BJ (cell line): Measurements from ENCODE around the gene ZNF500. TPM values are rescaled to one million over a fixed set of nuclear protein-coding genes. Genes with fewer than 3 reads are reported as not detected.

Experiments
- CTCF ChIA-PET: fragments of 350-600 bp; formaldehyde crosslinking; extraction: SDS; loops from one replicate; lab custom pipeline; 2021; ENCODE audit warnings: antibody characterized with exemption, inconsistent platforms; lab: Yijun Ruan, JAX
- POLR2A ChIA-PET: fragments of 300-600 bp; sonication (Branson Sonifier 250); formaldehyde crosslinking; extraction: SDS; loops from one replicate; lab custom pipeline; 2021; ENCODE audit warnings: antibody characterized with exemption; lab: Charles Lee
- DNase-seq: peaks from one replicate; pipeline ENCODE4 v3.0.0-alpha.2; 2011; ENCODE audit warnings: low read depth
- H3K27me3 ChIP-seq: 2 replicates; pipeline ENCODE4 v1.6.0; 2011; ENCODE audit warnings: low read length; ENCODE audit not compliant: control insufficient read depth, insufficient read depth
- H3K36me3 ChIP-seq: 2 replicates; pipeline ENCODE4 v1.5.1; 2011; ENCODE audit warnings: low read length; ENCODE audit not compliant: control insufficient read depth, insufficient read depth
- H3K4me3 ChIP-seq: 2 replicates; pipeline ENCODE4 v1.5.1; 2011; ENCODE audit warnings: low read depth, mild to moderate bottlenecking, control low read depth, low read length
- polyA plus RNA-seq: library from polyadenylated mRNA; depleted of rRNA; stranded (reverse); fragments of >200 nt; gene quantifications from 2 replicates; pipeline ENCODE4 v1.2.3, GENCODE V29; 2011
- TF ChIP-seq, protein P1 (sequence below): IDR thresholded peaks from 2 replicates; pipeline ENCODE4 v1.5.1; 2011; ENCODE audit warnings: low read depth, mild to moderate bottlenecking, control low read depth, inconsistent platforms, low read length, moderate library complexity; ENCODE audit not compliant: insufficient read depth

Gene ZNF500
- polyA plus RNA-seq, 1 experiment: 6.5 TPM

DNA sequence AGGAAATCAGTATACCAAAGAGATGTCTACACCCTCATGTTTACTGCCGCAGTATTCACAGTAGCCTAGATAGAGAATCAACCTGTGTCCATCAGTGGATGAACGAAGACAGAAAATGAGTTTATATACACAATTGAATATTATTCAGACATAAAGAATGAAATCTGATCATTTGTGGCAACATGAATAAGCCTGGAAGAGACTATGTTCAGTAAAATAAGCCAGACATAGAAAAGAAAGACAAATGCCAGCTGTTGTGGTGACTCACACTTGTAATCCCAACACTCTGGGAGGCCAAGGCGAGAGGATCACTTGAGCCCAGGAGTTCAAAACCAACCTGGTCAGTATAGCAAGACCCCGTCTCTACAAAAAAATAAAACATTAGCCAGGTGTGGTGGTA lies 57.5 kb downstream of the ZNF500 start:
- POLR2A ChIA-PET: no interaction called here
- H3K36me3 ChIP-seq: peaks cover 14% of the 10 kb centered on the region
- no peaks in the 10 kb centered on the region for H3K27me3 ChIP-seq
- TF ChIP-seq, protein P1, sequence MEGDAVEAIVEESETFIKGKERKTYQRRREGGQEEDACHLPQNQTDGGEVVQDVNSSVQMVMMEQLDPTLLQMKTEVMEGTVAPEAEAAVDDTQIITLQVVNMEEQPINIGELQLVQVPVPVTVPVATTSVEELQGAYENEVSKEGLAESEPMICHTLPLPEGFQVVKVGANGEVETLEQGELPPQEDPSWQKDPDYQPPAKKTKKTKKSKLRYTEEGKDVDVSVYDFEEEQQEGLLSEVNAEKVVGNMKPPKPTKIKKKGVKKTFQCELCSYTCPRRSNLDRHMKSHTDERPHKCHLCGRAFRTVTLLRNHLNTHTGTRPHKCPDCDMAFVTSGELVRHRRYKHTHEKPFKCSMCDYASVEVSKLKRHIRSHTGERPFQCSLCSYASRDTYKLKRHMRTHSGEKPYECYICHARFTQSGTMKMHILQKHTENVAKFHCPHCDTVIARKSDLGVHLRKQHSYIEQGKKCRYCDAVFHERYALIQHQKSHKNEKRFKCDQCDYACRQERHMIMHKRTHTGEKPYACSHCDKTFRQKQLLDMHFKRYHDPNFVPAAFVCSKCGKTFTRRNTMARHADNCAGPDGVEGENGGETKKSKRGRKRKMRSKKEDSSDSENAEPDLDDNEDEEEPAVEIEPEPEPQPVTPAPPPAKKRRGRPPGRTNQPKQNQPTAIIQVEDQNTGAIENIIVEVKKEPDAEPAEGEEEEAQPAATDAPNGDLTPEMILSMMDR: no peak
- no peak for DNase-seq
- CTCF ChIA-PET: no interaction called here
- no peak overlapping the region for H3K4me3 ChIP-seq

DNA sequence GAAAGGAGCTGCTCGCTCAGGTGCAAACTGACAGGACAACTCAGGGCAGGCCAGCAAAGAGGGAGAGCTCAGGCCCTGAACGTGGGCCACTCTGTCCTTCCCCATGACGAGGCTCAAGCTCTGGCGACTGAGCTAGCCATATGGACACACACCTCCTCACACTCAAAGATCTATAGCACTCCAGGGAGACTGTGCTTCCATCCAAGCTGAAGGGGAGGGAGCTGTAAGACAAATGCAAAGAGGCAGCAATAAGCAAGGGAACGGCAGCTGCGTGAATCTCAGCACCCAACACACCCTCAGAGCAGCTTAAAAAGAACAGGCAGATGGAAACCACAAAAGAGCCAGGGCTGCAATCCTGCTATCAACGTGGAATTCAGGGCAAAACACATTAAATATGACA lies 60.1 kb downstream of the ZNF500 start:
- Histone ChIP-seq H3K27me3 (no peaks in the 10 kb centered on the region), H3K36me3 (peaks cover 14% of the 10 kb centered on the region), H3K4me3 (no peak overlapping the region)
- TF ChIP-seq, protein P1: no peak
- DNase-seq: no peak
- ChIA-PET POLR2A (no interaction called here), CTCF (no interaction called here)

DNA sequence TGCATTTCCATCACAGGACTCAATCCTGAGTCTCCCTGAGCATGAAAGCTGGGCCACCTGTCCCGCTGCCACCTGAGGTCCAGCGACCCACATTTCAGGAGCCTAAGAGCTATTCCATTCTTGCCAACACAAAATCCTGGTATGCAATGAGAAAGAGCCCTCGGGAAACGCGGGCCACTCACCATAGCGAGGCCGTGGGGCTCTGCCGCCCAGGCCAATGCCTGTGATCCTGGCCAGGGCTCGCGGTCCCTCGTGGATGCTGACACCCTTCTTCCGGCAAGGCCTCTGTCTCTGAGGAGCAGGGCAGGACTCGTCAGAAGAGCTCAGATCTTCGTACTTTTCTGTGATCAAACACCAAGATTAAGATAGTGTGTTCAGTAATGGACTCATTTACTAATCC lies 62.0 kb downstream of the ZNF500 start:
- Histone ChIP-seq H3K27me3 (no peaks in the 10 kb centered on the region), H3K36me3 (peaks cover 25% of the 10 kb centered on the region), H3K4me3 (no peak overlapping the region)
- ChIA-PET CTCF (interaction anchor here (1.2 kb wide), 1 partner anchor 251 kb away, joined by 4 read pairs; no protein-coding TSS in a partner anchor), POLR2A (no interaction called here)
- TF ChIP-seq, protein P1: no peak
- DNase-seq: no peak

DNA sequence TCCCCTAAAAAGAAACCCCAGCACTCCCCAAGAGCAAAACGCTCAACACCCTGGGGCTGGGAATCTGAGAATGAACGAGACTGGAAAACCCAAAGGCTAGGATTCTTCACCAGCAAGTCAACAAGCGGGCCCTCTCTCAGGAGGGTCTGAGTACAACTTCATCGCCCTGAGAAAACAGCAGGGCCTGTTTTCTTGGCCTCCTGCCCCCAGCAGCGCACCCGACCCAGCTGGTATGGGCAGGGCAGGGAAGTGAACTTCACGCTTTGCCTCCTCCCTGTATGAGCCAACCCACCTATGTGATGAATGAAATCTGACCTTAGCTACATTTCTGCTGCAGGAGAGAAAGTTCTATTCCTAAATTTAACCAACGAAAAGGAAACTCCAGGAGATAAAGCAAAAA lies 62.5 kb downstream of the ZNF500 start:
- peaks cover 25% of the 10 kb centered on the region for H3K36me3 ChIP-seq
- CTCF ChIA-PET: interaction anchor here (1.2 kb wide), 1 partner anchor 252 kb away, joined by 4 read pairs; no protein-coding TSS in a partner anchor

DNA sequence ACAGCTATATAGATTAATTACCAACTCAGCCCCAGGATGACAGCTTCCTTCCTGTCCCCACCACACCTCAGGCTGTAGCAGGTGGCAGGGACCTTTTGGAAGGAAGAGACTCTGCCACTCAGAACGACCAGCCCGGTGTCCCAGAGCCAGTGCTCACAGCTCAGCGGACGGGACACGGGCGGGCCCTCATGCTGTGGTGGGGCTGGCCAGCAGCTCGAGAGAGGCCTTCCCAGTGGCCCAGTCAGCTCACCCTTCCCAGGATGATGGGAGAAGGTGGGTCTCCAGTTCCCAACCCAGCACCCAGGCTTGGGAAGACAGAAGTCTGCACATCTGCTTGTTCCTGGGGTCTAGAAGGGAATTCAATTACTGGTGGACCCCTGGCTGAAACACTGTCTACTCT lies 63.1 kb downstream of the ZNF500 start:
- ChIA-PET POLR2A (no interaction called here), CTCF (interaction anchor here (0.6 kb wide), 1 partner anchor 198 kb away, joined by 3 read pairs; no protein-coding TSS in a partner anchor)
- Histone ChIP-seq H3K4me3 (no peak overlapping the region), H3K36me3 (peaks cover 28% of the 10 kb centered on the region), H3K27me3 (no peaks in the 10 kb centered on the region)
- no peak for DNase-seq
- TF ChIP-seq, protein P1: no peak

More for the DNA sequence above, 62.5 kb downstream of the ZNF500 start:
- DNase-seq: no peak
- POLR2A ChIA-PET: no interaction called here
- Histone ChIP-seq H3K27me3 (no peaks in the 10 kb centered on the region), H3K4me3 (no peak overlapping the region)
- TF ChIP-seq, protein P1: no peak
